Neural progenitor cell (in vitro differentiated cells): ENCODE measurements around the gene L3MBTL1.

Source experiments
- EZH2 ChIP-seq: fragments of 200-600 bp; sonication (generic); IDR thresholded peaks from 2 replicates; pipeline ENCODE4 v1.6.1; 2017; ENCODE audit warnings: antibody characterized with exemption, mild to moderate bottlenecking, moderate library complexity
- EZH2phosphoT487 ChIP-seq: fragments of 200-600 bp; sonication (generic); IDR thresholded peaks from 2 replicates; pipeline ENCODE4 v1.6.1; 2017; ENCODE audit warnings: antibody characterized with exemption
- TF ChIP-seq, protein P1 (sequence below): fragments of 200-600 bp; sonication (generic); IDR thresholded peaks from 2 replicates; pipeline ENCODE4 v1.5.1; 2017; ENCODE audit warnings: antibody characterized with exemption, mild to moderate bottlenecking

GRCh38 chr20:43525021-43525420 lies 17.5 kb downstream of the L3MBTL1 start:
- no peak for TF ChIP-seq EZH2
- TF ChIP-seq, protein P1, sequence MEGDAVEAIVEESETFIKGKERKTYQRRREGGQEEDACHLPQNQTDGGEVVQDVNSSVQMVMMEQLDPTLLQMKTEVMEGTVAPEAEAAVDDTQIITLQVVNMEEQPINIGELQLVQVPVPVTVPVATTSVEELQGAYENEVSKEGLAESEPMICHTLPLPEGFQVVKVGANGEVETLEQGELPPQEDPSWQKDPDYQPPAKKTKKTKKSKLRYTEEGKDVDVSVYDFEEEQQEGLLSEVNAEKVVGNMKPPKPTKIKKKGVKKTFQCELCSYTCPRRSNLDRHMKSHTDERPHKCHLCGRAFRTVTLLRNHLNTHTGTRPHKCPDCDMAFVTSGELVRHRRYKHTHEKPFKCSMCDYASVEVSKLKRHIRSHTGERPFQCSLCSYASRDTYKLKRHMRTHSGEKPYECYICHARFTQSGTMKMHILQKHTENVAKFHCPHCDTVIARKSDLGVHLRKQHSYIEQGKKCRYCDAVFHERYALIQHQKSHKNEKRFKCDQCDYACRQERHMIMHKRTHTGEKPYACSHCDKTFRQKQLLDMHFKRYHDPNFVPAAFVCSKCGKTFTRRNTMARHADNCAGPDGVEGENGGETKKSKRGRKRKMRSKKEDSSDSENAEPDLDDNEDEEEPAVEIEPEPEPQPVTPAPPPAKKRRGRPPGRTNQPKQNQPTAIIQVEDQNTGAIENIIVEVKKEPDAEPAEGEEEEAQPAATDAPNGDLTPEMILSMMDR = no peak
- no peak for TF ChIP-seq EZH2phosphoT487
